NCI-H446 treated with DMSO at 0.1 percent for 48 hours (cell line): ENCODE measurements around the gene ERI3.

Experiments
- DNase-seq: peaks from one replicate; lab custom pipeline; 2025; lab: John Stamatoyannopoulos, UW

ERI3 gene

DNA sequence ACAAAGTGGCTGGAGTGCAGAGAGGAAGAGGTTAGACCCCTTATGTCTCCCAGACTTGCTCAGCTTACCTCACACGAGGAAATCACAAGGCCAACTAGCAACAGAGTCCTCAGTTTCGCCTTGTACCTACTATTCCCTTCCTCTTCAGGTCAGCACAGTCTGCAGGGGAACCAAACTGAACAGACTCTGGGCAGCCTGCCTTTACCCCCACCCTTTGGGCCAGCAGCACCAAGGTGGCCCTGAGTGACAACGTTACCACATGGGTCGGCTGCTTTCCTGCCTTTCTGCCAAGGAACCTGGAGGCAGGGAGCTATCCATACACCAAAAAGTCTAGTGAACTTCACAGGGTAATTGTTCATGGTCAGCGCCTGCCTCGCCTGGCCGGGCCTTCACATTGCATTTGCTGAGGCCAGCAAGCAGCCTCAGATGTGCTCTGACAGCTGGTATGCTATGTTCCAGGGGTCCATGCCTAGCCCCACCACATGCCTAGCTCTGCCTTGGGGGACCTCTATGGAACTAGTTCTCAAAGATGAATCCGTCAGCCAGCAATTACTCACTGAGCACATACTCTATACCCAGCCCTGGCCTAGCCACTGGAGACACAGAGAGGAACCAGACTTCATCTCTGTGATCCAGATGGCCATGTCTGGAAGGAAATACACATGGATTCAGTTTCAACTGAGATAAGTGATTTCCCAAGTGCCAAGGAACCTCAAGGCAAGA is 72.2 kb downstream of the ERI3 start:
- no peak for DNase-seq

DNA sequence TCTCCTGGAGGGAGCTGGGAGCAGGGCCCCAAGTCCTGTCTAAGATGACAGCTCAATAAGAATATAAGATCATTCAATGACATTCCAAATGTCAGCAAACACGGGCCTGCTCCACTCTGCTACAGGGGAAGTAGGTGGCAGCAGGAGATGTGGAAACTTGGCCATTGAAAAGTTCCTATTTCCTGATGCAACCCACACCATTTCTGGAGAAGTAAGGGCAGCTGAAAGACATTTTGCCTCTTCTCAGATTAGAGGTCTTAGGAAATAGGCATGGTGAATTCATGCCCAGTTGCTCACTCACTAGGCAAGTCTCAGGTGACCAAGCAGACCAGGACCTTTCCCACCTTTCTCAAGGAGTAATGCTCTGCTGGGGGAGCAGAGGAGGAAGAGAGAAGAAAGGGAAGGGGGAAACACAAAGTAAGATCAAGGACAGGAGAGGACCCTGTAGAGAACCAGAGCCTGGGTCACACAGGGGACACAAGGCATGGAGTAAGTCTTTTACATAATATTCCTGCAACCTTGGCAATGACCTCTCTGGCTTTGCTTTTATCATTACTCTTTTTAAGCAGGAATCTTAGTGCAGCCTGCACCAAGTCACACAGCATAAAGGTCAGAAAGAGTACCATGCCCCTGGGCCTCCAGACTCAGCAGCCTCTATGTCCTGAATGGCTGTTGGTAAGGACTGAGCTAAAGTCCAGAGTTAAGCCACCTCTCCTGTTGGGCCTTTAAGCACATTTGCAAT is 72.9 kb downstream of the ERI3 start:
- DNase-seq, result no peak

- no peak for DNase-seq
Observed at GRCh38 chr1:44276901-44277300, 78.2 kb downstream of the ERI3 start.

DNA sequence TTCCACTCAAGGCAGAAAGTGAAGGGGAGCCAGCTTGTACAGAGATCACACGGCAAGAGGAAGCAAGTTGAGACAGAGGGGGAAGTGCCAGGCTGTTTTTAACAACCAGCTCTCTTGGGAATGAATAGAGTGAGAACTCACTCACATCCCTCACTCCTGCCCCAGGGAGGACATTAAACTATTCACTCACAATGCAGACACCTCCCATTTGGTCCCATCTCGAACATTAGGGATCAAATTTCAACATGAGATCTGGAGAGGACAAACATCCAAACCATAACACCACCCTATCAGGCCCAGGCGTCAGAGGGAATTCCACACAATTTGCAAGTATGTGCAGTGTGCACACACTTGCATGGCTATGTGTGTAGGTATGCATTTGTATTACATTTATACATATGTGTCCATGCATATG is 79.1 kb downstream of the ERI3 start:
- DNase-seq, result no peak

DNA sequence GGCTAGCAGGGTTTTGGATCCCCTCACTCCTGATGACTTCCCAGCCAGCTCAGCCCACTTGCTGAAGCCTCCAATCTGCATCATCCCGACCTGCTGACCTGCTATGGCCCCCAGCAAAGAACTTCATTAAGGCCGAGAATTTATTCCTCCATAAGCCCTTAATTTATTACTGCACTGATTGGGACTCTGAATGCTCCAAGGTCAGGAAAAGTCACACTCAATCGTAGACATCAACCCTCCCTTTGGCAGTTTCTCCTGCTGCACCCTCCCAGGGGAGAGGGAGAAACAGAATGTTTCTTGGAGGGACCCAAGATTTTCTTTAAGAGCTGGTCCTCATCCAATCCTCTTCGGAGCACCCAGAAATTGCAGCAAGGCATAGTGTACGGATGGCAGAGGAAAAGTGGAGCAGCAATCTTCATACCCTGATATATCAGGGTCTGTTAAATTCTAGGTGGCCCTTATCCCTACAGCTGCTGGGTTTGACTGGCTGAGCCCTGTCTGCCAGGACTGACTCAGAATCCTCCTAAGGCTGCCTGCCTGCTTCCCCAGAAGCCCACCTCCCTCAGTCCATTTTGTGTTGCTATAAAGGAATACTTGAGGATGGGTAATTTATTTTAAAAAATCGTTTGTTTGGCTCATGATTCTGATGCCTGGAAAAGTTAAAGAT is 79.6 kb downstream of the ERI3 start:
- no peak for DNase-seq

GRCh38 chr1:44273560-44274350 is 81.3 kb downstream of the ERI3 start:
- DNase-seq, result no peak

- no peak for DNase-seq
Observed at GRCh38 chr1:44272992-44273391, 82.1 kb downstream of the ERI3 start.

DNA sequence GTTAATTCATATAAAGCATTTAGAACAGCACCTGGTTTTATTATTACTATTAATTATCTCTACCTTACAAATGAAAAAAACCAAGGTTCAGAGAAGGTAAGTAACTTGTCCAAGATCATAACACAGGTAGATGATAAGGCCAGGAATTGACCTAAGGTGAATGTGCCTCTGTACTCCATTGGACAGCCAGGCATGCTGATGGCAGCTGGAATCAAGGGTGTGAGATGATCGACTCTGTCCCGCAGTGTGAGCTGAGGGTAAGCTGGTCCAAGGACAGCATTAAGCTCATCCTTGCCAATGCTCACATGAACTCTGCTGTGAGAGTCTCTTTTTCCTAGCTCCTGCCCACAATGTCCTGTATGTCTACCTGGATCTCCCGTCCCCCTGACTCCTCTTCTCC is 83.4 kb downstream of the ERI3 start:
- no peak for DNase-seq

DNA sequence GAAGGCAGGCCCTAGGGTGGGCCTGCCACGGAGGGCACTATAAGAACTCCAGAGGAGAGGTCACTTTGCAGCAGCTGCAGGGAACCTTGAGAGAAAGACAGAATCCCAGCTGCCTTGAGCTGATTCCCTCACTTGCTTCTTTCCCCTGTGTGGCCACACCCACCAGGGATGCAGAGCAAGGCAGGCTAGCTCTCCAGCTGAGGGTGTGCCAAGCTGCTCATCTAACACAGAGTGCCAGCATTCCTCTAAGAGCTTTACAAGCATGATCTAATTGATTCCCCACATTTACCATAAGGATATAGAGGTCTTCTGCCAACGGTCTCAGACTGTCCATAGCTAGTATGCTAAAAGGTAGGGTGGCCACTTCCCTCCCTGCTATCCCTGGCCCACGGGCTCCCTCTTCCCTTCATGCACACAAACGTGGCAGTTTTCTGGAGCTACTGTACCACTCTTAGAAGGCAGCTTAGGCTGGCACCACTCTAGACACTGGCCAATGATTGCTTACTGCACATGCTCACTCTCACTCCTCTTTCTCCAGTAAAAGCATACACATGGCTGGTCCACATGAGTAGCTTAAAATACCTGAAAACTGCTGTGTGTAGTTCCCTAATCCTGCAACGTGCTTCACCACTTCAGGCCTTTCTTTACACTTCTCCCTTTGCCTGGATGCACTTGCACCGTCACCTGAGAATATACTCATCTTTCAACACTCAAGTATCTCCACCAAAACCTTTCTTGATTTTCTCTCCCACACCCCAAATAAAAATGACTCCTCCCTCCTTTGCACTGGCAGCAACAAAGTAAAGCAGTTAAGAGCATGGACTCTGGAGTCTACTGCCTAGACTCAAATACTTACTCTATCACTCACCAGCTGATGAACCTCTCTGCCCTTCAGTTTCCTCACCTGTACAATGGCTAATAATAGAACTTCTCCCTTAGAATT is 84.1 kb downstream of the ERI3 start:
- no peak for DNase-seq

GRCh38 chr1:44268054-44268453 is 87.0 kb downstream of the ERI3 start:
- no peak for DNase-seq

GRCh38 chr1:44267438-44267837 is 87.6 kb downstream of the ERI3 start:
- DNase-seq, result no peak

DNA sequence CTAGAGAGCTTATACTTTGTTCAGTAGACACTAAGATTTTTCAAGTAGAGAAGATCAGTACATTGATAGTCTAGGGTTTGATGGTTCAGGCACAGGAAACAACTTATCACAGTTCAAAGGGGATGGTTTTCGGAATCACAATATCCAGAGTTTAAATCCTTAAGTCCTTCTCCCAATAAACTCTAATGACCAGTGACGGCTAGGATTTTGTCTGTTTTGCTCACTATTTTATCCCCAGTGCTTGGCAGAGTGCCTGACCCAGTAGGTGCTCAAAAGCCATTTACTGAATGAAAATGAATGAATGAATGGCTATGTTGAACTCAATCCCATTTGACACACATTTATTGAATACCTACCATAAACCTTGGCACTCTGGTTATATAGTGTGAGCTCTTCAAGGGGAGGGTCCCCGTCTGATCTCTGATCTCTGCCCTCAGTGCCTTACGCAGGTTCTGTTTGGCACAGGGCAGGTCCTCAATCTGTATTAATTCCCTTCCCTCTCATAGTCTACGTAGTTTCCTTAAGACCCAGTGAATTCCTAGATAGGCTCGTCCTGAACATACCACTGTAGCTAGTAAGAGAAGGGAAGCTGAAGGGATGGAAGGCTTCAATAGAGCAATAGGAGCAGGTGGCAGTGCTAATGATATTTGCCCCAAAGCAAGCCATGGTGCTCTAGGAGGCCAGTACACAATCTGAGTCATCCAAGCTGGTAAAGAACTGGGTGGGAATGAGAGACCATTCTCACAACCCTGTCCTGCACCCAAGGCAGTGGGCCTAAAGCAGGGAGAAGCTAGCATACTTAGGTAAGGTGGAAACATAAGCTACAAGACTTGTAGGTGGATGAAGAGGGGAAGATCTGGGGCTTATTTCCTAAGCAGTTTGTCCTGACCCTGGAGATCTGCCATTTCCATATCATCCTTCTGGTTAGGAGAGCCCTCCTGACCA is 88.4 kb downstream of the ERI3 start:
- DNase-seq, result no peak

GRCh38 chr1:44265656-44266358 is 89.2 kb downstream of the ERI3 start:
- DNase-seq, result no peak

GRCh38 chr1:44264451-44264771 is 90.6 kb downstream of the ERI3 start:
- DNase-seq, result no peak

DNA sequence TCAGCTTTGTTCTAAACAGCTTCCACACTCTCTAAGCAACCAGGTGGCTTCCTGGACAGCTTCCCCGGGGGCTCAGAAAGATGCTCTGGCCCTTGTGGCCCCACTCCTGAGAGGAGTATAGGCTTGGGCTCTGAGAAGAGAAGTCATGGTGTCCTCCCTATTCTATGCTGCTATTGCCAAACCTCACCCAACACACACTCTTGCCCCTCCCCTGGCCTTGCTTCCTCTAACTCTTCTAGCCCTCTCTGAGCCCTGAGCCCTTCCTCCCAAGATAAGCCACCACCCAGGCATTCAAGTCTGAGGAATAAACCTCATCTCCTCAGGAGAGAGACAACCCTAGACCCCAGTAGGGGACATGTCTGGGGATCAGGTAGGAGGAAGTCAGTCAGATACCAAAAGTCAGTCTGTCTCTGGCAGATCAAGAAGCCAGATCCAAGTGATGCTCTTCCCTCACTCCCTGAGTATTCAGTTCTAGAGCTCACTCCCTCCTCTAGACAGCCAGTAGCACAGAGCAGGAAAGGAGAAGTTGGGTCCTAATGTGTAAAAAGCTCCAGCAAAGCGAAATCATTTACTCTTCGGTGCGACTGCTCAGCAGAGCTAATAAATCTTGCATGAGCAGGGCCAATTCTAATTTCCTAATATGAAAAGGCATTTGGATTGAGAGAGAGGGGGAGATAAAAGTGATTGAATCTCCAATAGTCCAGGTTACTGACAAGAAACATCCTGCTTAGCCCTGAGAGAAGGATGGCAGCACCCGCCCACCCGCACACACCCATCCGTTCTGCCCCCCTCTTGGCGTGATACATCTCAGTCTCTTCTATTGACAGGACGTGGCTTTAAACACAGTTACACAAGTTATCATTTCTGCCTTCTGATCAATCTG is 91.2 kb downstream of the ERI3 start:
- no peak for DNase-seq

DNA sequence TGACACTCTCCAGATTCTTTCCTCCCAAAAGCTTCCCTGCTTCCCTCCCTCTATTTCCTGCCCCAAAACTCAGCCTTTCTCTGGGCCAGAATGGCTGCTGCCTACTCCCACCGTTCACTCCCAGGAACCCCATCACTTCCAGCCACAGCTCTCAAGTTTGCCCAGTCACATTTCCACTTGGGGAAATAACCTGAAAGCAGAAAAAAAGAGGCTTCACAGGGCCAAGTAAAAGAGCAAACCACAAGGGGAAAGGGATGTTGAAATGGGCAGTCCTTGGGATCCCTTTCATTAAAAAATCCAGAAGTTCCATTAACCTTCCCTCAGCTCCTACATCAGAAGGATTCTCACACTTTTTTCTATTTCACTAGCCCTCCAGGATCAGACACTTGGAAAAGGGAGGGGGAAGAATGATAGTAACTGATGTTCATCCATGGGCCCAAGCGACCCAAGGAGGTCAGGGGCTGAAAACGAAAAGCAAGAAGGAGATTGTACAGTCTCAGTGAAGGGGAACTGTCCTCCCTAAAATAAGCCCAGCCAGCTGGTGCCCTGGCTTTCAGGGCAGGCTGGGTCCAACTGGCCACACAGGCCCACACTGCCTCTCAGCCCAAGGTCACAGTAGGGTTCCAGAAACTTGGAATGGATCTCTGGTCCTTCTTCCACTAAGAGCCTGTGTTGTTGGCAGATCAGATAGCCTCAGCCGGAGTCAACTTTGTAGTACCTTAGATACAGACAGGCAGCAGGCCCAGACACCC is 92.1 kb downstream of the ERI3 start:
- DNase-seq, result no peak

DNA sequence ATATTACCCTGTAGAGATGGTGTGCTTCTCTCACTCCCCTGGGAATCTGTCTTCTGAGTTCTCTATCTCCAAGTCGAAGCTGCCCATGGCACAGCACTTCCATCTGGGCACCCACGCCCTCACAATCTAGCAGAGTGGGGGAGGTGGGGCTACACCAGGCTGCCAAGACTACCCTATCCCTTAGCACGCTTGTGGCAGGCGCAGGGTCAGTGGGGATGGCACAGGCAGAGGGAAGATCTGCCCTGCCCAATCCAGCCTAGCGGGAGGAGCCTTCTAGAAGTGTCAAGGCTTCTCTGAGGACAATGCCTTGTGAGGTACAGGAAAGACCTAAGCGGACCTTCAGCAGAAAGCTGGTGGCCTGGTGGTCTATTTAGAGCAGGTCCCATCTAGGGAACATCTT is 92.6 kb downstream of the ERI3 start:
- no peak for DNase-seq

GRCh38 chr1:44261962-44262361 is 93.1 kb downstream of the ERI3 start:
- no peak for DNase-seq
